ACC112 (cell line): ENCODE measurements around the gene PDGFC.

ENCODE experiments used
- H2AFZ ChIP-seq: fragments of 200-600 bp; sonication (generic); one replicate; pipeline ENCODE4 v1.6.0; 2017; ENCODE audit warnings: antibody characterized with exemption, low read length; ENCODE audit not compliant: unreplicated experiment
- H3K27ac ChIP-seq: fragments of 200-600 bp; sonication (generic); 2 replicates; pipeline ENCODE4 v1.5.1; 2014; ENCODE audit warnings: low read depth, mild to moderate bottlenecking, antibody characterized with exemption, low read length, moderate library complexity
- H3K27me3 ChIP-seq: fragments of 200-600 bp; sonication (generic); 2 replicates; pipeline ENCODE4 v1.6.1; 2014; ENCODE audit warnings: mild to moderate bottlenecking, antibody characterized with exemption, low read length, moderate library complexity, mixed read lengths; ENCODE audit not compliant: insufficient read depth
- H3K36me3 ChIP-seq: fragments of 200-600 bp; sonication (generic); 2 replicates; pipeline ENCODE4 v1.6.1; 2016; ENCODE audit warnings: mild to moderate bottlenecking, antibody characterized with exemption, low read length, moderate library complexity, mixed read lengths; ENCODE audit not compliant: insufficient read depth
- H3K4me1 ChIP-seq: fragments of 200-600 bp; sonication (generic); one replicate; pipeline ENCODE4 v1.6.1; 2016; ENCODE audit warnings: low read length, mixed read lengths; ENCODE audit not compliant: insufficient read depth, unreplicated experiment, control insufficient read depth
- H3K4me3 ChIP-seq: fragments of 200-600 bp; sonication (generic); 2 replicates; pipeline ENCODE4 v1.5.1; 2014; ENCODE audit warnings: mild to moderate bottlenecking, low read depth, low read length
- H3K79me2 ChIP-seq: fragments of 200-600 bp; sonication (generic); one replicate; pipeline ENCODE4 v1.6.0; 2016; ENCODE audit warnings: low read length; ENCODE audit not compliant: control insufficient read depth, unreplicated experiment, insufficient read depth

Gene PDGFC

GRCh38 chr4:156733582-156733981 lies 238.0 kb downstream of the PDGFC start:
- Histone ChIP-seq H3K27me3 (no peaks in the 10 kb centered on the region), H3K4me1 (peaks cover 28% of the 10 kb centered on the region), H2AFZ (no peak overlapping the region), H3K79me2 (no peaks in the 10 kb centered on the region), H3K27ac (no peak overlapping the region), H3K36me3 (peaks cover 14% of the 10 kb centered on the region), H3K4me3 (no peak overlapping the region)

GRCh38 chr4:156732634-156733033 lies 239.0 kb downstream of the PDGFC start:
- Histone ChIP-seq H3K27me3 (no peaks in the 10 kb centered on the region), H3K79me2 (no peaks in the 10 kb centered on the region), H3K4me1 (peaks cover 26% of the 10 kb centered on the region), H3K27ac (no peak overlapping the region), H3K4me3 (no peak overlapping the region), H3K36me3 (peaks cover 14% of the 10 kb centered on the region), H2AFZ (no peak overlapping the region)

GRCh38 chr4:156729416-156729815 lies 242.2 kb downstream of the PDGFC start:
- Histone ChIP-seq H3K79me2 (no peaks in the 10 kb centered on the region), H2AFZ (no peak overlapping the region), H3K4me1 (peaks cover 1% of the 10 kb centered on the region), H3K27ac (no peak overlapping the region), H3K27me3 (no peaks in the 10 kb centered on the region), H3K36me3 (peaks cover 14% of the 10 kb centered on the region), H3K4me3 (no peak overlapping the region)

- Histone ChIP-seq H3K79me2 (no peaks in the 10 kb centered on the region), H3K36me3 (no peaks in the 10 kb centered on the region), H2AFZ (no peak overlapping the region), H3K4me1 (no peaks in the 10 kb centered on the region), H3K27me3 (no peaks in the 10 kb centered on the region), H3K27ac (no peak overlapping the region), H3K4me3 (no peak overlapping the region)
Measured at GRCh38 chr4:156725257-156725656, 246.3 kb downstream of the PDGFC start.

GRCh38 chr4:156723951-156724668 lies 247.5 kb downstream of the PDGFC start:
- H3K27ac ChIP-seq, result no peak overlapping the region
- H2AFZ ChIP-seq, result no peak overlapping the region
- no peaks in the 10 kb centered on the region for H3K4me1 ChIP-seq
- no peaks in the 10 kb centered on the region for H3K79me2 ChIP-seq
- no peaks in the 10 kb centered on the region for H3K36me3 ChIP-seq
- no peak overlapping the region for H3K4me3 ChIP-seq
- no peaks in the 10 kb centered on the region for H3K27me3 ChIP-seq

GRCh38 chr4:156718226-156718625 lies 253.4 kb downstream of the PDGFC start:
- no peak overlapping the region for H3K4me3 ChIP-seq

GRCh38 chr4:156711193-156711590 lies 260.4 kb downstream of the PDGFC start:
- H3K4me3 ChIP-seq, result no peak overlapping the region
- no peaks in the 10 kb centered on the region for H3K27me3 ChIP-seq
- H3K79me2 ChIP-seq, result no peaks in the 10 kb centered on the region
- no peak overlapping the region for H3K27ac ChIP-seq
- no peaks in the 10 kb centered on the region for H3K4me1 ChIP-seq
- no peaks in the 10 kb centered on the region for H3K36me3 ChIP-seq
- H2AFZ ChIP-seq, result no peak overlapping the region

More at GRCh38 chr4:156718226-156718625, 253.4 kb downstream of the PDGFC start:
- H3K4me1 ChIP-seq, result no peaks in the 10 kb centered on the region
- H2AFZ ChIP-seq, result no peak overlapping the region
- no peak overlapping the region for H3K27ac ChIP-seq
- no peaks in the 10 kb centered on the region for H3K27me3 ChIP-seq
- no peaks in the 10 kb centered on the region for H3K36me3 ChIP-seq
- no peaks in the 10 kb centered on the region for H3K79me2 ChIP-seq
